G401.6 (cell line): ENCODE results near the gene MBD3.

ENCODE experiments used
- FAIRE-seq: peaks from 2 replicates; lab custom pipeline; 2012; peaks lifted over from hg19 to GRCh38; lab: Jason Lieb, UNC

MBD3 gene

GRCh38 chr19:1593501-1593772 is 772 bp upstream of the MBD3 start:
- no peak for FAIRE-seq

DNA sequence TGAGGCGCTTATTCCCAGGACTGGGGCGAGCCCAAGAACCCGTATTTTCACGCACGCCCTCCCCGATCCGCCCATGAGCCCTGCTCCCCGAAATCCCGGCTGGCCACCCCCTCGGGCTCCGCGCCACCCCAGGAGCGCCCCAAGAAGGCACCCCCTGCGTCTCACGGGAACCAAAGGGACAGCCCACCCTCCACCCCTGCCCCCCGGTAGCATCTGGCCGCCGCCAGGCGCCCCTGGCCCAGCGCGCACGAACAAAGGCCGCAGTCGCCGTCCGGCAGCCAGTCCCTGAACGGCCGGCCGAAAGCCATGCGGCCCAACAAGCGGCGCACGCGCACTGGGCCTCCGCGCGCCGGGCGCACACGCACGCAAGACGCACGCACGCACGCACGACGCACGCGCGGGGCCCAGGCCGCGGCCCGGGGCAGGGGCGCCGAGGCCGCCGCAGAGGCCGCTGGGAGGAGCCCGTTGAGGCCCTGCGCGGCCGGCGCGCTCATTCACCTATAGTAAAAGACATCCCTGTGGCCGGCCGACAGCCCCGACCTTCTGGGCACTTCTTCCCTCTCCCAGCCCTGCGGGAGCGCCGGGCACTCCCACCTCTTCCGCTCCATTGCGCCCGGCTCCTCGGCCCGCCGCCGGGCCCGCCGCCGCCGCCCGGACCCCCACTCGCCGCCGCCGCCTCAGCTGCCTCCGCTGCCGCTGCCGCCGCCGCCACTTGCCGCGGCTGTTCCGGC is 476 bp downstream of the MBD3 start:
- FAIRE-seq = no peak

DNA sequence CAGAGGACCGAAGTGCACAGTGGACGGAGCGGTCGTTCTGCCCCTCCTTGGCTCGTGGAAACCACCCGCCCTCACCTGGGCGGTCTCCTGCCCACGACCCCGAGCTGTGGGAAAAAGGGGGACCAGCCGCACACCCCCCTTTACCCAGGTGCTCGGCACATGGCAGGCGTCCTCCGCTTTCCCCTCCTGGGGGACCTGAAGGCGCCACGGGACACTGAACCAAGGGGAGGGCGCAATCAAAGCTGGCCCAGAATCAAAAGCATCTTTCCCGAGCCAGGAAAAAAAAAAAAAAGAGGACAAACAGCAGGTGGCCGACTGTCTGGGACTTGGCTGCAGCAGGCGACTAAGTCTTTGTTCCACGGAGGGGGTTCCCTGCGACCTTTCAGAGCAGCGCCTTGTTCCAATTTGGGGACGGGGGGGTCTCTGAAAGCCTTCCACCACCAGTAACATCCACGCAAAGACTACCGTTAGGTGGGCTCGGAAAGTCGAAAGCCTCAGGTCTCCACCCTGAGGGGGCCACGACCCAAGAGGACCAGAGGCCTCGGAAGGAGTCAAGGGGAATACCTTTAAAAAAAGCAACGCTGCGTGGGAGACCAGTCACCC is 1.1 kb downstream of the MBD3 start:
- FAIRE-seq = no peak

DNA sequence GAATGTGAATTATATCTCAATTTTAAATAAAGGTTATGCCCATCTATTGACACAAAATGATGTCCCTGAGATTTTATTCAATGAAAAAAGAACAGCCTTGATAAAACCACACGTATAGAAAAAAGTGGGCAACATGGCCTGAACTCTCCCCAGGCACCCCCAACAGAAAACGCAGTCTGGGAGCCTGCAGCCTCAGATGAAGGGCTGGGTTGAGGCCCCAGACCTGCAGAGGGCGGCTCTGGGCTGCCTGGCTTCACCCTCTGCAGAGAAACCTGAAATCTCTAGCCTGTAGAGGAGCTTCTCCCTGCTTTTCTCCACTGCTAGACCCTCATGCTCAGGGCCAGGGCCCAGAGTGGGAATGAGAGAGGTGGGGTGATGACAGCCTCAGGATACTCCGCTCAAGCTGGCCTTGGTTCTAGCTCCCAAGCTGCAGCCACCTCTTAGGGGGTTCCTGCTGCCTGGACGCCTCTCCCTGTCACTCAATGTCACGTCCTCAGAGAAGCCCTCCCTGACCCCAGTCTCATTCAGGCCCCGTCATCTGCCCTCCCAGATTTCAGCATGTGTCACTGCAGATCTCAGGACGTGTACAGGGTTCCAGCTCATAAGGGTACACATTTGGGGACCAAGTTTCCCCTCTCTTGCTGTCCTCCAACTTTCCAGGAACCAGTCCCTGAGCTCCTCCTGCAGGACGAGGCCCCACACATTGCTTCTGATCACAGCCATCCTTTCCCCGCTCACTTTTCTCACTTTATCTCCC is 1.8 kb downstream of the MBD3 start:
- no peak for FAIRE-seq

DNA sequence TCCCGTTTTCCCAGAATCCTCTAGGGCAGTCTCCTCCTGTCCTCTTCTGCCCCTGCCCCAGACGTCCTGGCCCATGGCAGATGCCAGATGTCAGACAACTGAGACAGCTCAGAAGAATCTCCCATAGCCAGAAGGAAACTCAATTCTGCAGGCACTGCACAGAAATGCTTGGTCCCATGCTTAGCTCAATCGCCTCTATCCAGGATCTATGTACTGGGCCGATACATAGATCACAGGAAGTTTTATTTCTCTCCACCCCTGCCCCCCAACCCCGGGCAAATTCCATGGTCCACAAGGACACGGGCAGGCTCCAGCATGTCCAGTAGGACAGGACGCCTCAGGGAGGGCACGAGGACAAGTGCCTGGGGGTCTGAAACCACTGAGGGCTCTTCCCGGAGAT is 4.8 kb downstream of the MBD3 start:
- FAIRE-seq = no peak

GRCh38 chr19:1585243-1585580 is 7.5 kb downstream of the MBD3 start:
- no peak for FAIRE-seq

DNA sequence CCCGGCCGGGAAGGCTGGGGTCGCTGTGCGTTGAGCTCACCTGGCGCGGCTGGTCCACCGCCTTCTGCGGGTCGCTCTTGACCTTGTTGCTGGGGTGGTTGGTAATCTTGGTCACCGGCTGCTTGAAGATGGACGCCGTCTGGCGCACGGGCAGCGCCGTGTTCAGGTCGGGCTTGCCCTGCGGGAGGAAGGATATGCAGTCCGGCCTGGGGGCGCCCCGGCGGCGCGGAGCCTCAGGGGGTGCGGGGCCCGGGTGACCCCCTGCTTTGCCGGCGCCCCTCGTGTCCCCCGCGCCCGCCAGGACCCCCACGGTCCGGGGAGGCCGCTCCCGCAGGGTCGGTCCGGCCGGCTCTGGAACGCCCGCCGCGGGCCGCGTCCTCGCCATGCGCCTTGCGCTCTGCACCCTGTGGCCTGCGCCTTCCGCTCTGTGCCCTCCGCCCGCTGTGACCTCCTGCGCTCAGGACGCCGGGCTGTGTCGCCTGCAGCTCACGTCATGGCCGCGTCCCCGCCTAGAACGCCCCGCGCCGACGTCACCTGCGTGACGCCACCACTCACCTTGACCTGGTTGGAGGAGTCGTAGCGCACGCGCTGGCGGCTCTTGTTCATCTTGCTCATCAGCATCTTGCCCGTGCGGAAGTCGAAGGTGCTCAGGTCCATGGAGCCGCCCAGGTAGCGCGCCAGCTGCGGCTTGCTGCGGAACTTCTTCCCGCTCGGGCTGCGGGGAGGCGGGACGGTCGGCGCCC is 8.0 kb downstream of the MBD3 start:
- FAIRE-seq = no peak

DNA sequence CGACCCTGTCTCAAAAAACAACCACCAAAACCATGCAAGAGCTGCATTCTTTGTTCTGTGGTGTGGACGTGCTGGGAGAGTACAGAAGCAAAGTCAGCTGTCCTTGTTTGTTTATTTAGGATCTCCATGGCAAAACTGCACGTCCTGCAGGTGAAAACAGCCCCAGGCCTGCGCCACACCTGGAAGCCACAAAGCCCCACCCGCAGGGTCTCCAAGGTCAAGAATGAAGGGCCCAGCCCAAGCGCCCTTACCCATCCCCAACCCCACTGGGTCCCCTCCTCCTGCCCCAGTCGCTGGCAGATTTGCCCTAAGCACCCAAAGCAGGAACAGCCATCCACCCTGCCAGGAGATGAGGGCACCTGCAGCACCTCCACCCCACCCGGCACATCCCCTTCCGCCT is 10.5 kb downstream of the MBD3 start:
- FAIRE-seq = no peak

GRCh38 chr19:1580957-1581356 is 11.7 kb downstream of the MBD3 start:
- no peak for FAIRE-seq

DNA sequence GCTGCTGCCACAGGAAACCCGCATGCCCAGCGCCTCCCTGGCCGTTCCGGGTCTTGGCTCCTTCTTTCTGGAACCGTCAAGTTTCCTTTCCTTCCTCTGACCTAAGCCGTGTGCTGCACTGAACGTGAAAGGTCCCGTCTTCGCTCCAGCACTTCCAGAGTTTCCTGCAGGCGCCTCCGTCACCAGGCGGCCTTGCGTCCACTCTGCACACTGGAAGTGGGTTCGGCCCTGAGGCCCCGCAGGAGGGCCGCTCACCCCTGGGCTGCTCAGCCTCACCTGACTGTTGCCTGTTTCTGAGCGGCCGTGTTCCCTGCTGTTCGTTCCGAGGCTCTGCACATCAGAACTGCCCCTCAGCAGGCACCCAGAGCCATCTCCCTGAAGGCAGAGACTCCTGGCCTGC is 12.3 kb downstream of the MBD3 start:
- no peak for FAIRE-seq

GRCh38 chr19:1579222-1579621 is 13.4 kb downstream of the MBD3 start:
- no peak for FAIRE-seq

DNA sequence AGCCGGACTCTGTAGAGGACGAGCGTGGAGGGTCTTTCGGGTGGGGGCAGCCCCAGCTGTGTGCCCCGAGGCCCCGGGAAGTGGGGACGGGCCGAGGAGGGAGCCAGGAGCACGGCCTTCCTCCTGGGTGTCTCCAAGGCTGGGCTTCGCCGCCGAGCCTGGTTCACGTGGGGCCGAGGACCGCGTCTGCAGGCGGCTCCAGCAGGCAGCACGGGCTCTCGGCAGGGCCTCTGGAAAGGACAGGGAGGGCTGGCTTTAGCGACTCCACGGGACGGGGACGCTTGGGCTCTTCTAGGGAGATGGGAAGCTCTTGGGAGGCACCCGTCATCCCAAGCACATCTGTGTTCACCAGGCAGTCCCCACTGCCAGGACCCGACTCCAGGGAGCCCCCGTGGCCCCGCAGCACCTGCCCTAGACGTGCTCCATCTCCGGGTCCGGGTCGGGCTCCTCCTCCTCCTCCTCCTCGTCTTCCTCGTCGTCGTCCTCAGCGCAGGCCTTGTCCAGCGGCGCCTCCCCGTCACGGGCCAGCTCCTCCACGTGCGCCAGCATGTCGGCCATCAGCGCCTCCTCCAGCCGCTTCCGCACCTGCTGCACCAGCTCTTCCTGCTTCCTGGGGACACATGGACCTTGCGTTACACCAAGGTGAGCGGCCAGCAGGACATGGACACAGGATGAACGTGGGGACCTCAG is 14.6 kb downstream of the MBD3 start:
- FAIRE-seq = no peak

- no peak for FAIRE-seq
Observed at GRCh38 chr19:1577090-1577928, 15.4 kb downstream of the MBD3 start.

- no peak for FAIRE-seq
Observed at GRCh38 chr19:1576242-1577089, 16.2 kb downstream of the MBD3 start.

DNA sequence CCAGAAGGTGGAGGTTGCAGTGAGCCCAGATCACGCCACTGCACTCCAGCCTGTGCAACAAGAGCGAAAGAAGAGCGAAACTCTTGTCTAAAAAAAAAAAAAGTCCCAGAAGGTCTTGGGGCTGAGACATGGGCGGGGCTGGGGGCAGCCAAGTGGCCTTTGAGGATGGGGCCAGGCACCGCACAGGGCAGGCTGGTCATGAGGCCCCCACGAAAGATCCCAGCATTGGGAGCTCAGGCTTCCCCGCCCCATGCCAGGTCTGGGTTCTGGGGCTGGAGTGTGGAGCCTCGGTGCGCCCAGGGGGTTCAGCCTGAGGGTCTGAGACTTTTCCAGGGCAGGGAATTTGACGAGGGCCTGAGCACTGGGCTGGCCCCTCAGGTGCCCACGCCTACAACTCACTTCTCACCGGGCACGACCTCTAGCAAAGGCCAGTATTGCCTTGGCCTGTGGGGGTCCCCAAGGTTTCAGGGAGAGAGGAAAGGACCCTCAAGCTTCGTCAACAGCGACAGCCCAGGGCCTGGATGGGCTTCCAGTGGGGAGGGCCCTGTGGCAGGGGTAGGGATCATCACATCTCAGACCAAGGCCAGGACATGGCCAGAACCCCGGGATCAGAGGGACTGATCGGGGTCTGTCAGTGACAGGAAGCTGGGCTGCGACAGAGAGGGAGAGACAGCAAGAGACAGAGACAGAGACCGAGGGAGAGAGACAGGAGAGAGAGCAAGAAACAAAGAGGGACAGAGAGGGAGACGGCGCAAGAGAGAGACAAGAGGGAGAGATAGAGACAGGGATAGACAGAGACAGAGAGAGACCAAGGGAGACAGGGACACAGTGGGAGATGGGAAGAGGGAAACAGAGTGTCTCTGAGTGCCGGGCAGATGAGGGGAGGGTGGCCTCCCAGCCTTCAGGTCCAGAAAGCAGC is 17.1 kb downstream of the MBD3 start:
- no peak for FAIRE-seq

DNA sequence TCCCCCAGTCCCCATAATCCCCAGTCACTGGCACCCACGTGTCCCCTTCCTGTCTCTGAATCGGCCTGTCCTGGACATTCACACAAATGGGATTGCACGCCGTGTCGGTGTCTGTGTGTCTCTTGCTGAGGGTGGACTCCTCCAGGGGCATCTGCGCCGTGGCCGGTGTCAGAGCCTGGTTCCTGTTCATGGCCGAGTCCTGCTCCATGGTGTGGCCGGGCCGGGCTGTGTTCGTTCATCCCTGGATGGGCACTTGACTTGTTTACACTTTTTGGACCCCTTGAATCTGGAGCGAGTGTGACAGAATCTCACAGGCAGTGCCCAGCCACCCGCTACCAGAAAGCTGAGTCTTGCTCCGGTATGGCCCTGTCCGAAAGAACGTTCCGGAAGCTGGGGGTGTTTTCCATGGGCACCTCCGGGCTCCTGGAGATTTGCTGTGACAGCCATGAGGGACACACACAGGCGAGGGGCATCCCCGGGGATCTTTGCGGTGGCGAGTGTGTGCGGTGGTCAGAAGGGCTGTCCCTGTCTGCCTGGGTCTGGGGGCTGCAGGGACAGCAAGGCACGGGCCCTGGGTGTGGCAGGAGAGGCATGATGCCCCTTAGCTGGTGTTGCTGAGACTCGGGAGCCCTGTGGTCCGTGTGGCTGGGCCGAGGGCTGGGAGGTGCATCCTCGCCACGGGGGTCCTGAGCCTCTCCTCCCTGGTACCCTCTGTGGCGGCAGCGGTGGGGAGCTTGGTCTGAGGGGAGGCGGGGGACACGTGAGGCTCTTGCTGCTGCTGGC is 18.1 kb downstream of the MBD3 start:
- FAIRE-seq = no peak

DNA sequence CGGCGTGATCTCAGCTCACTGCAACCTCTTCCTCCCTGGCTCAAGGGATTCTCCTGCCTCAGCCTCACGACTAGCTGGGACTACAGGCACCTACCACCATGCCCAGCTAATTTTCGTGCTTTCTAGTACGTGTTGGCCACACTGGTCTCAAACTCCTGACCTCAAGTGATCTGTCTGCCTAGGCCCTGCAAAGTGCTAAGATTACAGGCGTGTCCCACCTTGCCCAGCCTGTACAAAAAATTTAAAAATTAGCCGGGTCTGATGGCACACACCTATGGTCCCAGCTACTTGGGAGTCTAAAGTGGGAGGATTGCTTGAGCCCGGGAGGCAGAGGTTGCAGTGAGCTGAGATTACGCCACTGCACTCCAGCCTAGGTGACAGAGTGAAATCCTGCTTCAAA is 19.9 kb downstream of the MBD3 start:
- FAIRE-seq = no peak

GRCh38 chr19:1571358-1571757 is 21.3 kb downstream of the MBD3 start:
- FAIRE-seq = no peak

GRCh38 chr19:1570836-1571235 is 21.8 kb downstream of the MBD3 start:
- no peak for FAIRE-seq
